DND-41 (cell line): ENCODE data around the gene DNASE1L2.
"Not testable (repeated sequence)": the region's sequence is repeated elsewhere in the genome, so short reads cannot be mapped to it uniquely, and the experiment has no call there.

ENCODE experiments used
- ATAC-seq: fragments of 200-7000 bp; cut with Tn5 transposase; 3 replicates; pipeline ENCODE4 v1.9.1; 2021; ENCODE audit warnings: low read depth; ENCODE audit not compliant: insufficient read depth
- DNase-seq: peaks from one replicate; pipeline ENCODE4 v3.0.0-alpha.2; 2020
- H2AFZ ChIP-seq: 2 replicates; pipeline ENCODE4 v1.6.0; 2012; ENCODE audit warnings: low read depth, low read length
- H3K27ac ChIP-seq: 2 replicates; pipeline ENCODE4 v1.5.1; 2012; ENCODE audit warnings: low read length, inconsistent platforms
- H3K27me3 ChIP-seq: fragments of 200-600 bp; sonication (generic); 2 replicates; pipeline ENCODE4 v1.6.0; 2012; ENCODE audit warnings: low read length, mild to moderate bottlenecking, inconsistent platforms; ENCODE audit not compliant: insufficient read depth, poor library complexity
- H3K36me3 ChIP-seq: 2 replicates; pipeline ENCODE4 v1.5.1; 2012; ENCODE audit warnings: low read length, inconsistent platforms; ENCODE audit not compliant: insufficient read depth
- H3K4me1 ChIP-seq: 2 replicates; pipeline ENCODE4 v1.5.1; 2012; ENCODE audit warnings: mild to moderate bottlenecking, low read length; ENCODE audit not compliant: insufficient read depth
- H3K4me2 ChIP-seq: 2 replicates; pipeline ENCODE4 v1.6.0; 2012; ENCODE audit warnings: mild to moderate bottlenecking, moderate library complexity, low read length, inconsistent platforms; ENCODE audit not compliant: insufficient read depth
- H3K4me3 ChIP-seq, 2 experiments: fragments of 200-600 bp in 1 of 2; shearing (Covaris generic) in 1 of 2; 2 replicates each; pipeline ENCODE4 v1.5.1; 2012 to 2016; ENCODE audit warnings: inconsistent platforms in 2 of 2, low read length in 2 of 2, mild to moderate bottlenecking in 2 of 2, low read depth in 1 of 2, moderate library complexity in 1 of 2
- H3K79me2 ChIP-seq: 2 replicates; pipeline ENCODE4 v1.6.0; 2012; ENCODE audit warnings: low read length, inconsistent platforms; ENCODE audit not compliant: insufficient read depth
- H3K9ac ChIP-seq: 2 replicates; pipeline ENCODE4 v1.6.0; 2012; ENCODE audit warnings: low read depth, mild to moderate bottlenecking, inconsistent platforms, low read length, moderate library complexity
- H3K9me3 ChIP-seq: 2 replicates; pipeline ENCODE4 v1.5.1; 2012; ENCODE audit warnings: low read length, moderate library complexity, mild to moderate bottlenecking, inconsistent platforms; ENCODE audit not compliant: insufficient read depth, severe bottlenecking
- H4K20me1 ChIP-seq: 2 replicates; pipeline ENCODE4 v1.6.0; 2012; ENCODE audit warnings: low read length; ENCODE audit not compliant: insufficient read depth
- EZH2 ChIP-seq: IDR thresholded peaks from 3 replicates; pipeline ENCODE4 v1.6.1; 2012; ENCODE audit warnings: borderline replicate concordance, low read depth, mild to moderate bottlenecking, moderate library complexity, low read length, inconsistent platforms; ENCODE audit not compliant: severe bottlenecking
- TF ChIP-seq, protein P1 (sequence below): IDR thresholded peaks from 2 replicates; pipeline ENCODE4 v1.5.1; 2012; ENCODE audit warnings: borderline replicate concordance, low read length, moderate library complexity, mild to moderate bottlenecking; ENCODE audit not compliant: poor library complexity, severe bottlenecking; ENCODE audit errors: extremely low read depth

Gene DNASE1L2

DNA sequence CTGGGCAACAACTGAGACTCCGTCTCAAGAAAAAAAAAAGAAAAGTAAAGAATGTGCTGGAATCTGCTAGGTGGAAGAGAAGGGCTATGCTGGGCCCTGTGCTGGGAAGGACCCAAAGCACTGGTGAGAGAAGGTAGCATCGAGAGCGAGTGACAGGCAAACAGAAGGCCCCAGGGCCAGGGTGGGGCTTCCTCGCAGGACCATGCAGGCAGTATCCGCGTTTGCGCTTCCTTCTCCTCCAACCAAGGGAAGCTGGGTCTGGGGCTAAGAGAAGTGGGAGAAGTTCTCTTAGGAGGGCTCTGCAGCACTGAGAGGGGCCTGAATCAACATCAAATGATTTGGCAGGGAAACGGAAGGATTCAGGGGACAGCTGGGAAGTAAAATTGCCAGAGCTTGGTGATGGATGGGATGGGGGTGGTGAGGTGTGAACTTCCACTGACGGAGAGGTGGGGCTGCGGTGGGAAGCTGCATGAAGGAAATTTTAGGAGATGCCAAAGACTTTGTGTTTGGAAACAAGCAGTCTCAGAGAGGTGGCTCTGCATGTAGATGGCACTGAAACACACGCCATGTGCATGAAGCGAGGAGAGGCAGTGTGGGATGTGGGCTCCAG, 20.4 kb downstream of the DNASE1L2 start:
- Histone ChIP-seq H2AFZ (no peak overlapping the region), H3K79me2 (peaks cover 45% of the 10 kb centered on the region), H3K9ac (no peak overlapping the region), H3K27me3 (no peaks in the 10 kb centered on the region), H4K20me1 (peaks cover 45% of the 10 kb centered on the region), H3K4me3 (no peak overlapping the region), H3K4me2 (no peak overlapping the region), H3K27ac (no peak overlapping the region), H3K36me3 (peaks cover 98% of the 10 kb centered on the region), H3K4me1 (no peaks in the 10 kb centered on the region), H3K9me3 (no peaks in the 10 kb centered on the region)
- no peak for DNase-seq
- TF ChIP-seq, protein P1, sequence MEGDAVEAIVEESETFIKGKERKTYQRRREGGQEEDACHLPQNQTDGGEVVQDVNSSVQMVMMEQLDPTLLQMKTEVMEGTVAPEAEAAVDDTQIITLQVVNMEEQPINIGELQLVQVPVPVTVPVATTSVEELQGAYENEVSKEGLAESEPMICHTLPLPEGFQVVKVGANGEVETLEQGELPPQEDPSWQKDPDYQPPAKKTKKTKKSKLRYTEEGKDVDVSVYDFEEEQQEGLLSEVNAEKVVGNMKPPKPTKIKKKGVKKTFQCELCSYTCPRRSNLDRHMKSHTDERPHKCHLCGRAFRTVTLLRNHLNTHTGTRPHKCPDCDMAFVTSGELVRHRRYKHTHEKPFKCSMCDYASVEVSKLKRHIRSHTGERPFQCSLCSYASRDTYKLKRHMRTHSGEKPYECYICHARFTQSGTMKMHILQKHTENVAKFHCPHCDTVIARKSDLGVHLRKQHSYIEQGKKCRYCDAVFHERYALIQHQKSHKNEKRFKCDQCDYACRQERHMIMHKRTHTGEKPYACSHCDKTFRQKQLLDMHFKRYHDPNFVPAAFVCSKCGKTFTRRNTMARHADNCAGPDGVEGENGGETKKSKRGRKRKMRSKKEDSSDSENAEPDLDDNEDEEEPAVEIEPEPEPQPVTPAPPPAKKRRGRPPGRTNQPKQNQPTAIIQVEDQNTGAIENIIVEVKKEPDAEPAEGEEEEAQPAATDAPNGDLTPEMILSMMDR, result no peak
- TF ChIP-seq EZH2, result no peak
- ATAC-seq, result no peak

DNA sequence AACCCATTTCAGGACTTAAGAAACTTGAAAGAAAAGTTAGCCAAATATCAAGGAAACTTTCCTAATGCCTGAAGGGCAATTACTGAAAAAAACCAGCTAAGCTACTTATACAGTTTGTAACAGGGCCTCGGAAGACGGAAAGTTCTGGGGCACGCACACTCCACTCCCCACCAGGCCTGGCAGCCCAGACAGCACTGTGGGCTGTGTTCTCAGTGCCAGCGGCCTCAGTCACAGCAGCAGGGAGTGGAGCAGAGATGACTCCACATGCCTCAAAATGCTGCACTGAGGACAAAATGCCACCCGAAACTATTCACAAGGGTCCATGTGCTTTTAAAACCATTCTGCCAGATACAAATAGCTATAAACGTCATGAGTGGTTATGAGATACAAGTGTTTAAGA, 21.5 kb downstream of the DNASE1L2 start:
- Histone ChIP-seq H3K36me3 (peaks cover 98% of the 10 kb centered on the region), H3K27ac (no peak overlapping the region)

DNA sequence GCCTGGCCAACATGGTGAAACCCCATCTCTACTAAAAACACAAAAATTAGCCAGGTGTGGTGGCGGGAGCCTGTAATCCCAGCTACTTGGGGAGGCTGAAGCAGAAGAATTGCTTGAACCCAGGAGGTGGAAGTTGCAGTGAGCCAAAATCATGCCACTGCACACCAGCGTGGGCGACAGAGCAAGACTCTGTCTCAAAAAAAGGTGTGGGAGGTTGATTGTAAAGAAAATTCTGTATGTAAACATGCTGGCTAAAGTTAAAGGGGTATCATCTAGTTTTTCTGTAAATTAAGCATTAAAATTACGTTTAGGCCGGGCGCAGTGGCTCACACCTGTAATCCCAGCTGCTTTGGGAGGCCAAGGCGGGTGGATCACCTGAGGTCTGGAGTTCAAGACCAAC, 22.3 kb downstream of the DNASE1L2 start:
- H2AFZ ChIP-seq, H3K27ac ChIP-seq, H3K4me1 ChIP-seq, H3K4me3 ChIP-seq, H3K9me3 ChIP-seq, H3K27me3 ChIP-seq, DNase-seq, H3K4me2 ChIP-seq, H3K9ac ChIP-seq, ATAC-seq: not testable (repeated sequence)
- peaks cover 50% of the 10 kb centered on the region for H4K20me1 ChIP-seq
- H3K79me2 ChIP-seq, result peaks cover 63% of the 10 kb centered on the region
- peaks cover 98% of the 10 kb centered on the region for H3K36me3 ChIP-seq

More for the DNA sequence above, 21.5 kb downstream of the DNASE1L2 start:
- Histone ChIP-seq H3K9ac (no peak overlapping the region), H3K4me3 (no peak overlapping the region), H2AFZ (no peak overlapping the region), H4K20me1 (peaks cover 46% of the 10 kb centered on the region), H3K27me3 (no peaks in the 10 kb centered on the region), H3K9me3 (no peaks in the 10 kb centered on the region), H3K4me1 (no peaks in the 10 kb centered on the region), H3K79me2 (peaks cover 55% of the 10 kb centered on the region), H3K4me2 (no peak overlapping the region)
- ATAC-seq (no peak), DNase-seq (no peak)
- TF ChIP-seq, protein P1, result no peak
- TF ChIP-seq EZH2, result no peak

- no peak overlapping the region for H3K4me2 ChIP-seq
- no peak overlapping the region for H3K4me3 ChIP-seq
- H2AFZ ChIP-seq, result no peak overlapping the region
- no peak overlapping the region for H3K27ac ChIP-seq
- TF ChIP-seq, protein P1, result no peak
- peaks cover 7% of the 10 kb centered on the region; the same call in 1 of the 2 replicates for H3K4me1 ChIP-seq
- H3K9me3 ChIP-seq, result no peaks in the 10 kb centered on the region
- H3K9ac ChIP-seq, result no peak overlapping the region
- no peaks in the 10 kb centered on the region for H3K27me3 ChIP-seq
- H3K79me2 ChIP-seq, result peaks cover 80% of the 10 kb centered on the region
- H3K36me3 ChIP-seq, result peaks cover 100% of the 10 kb centered on the region
- H4K20me1 ChIP-seq, result peaks cover 66% of the 10 kb centered on the region
- DNase-seq (no peak), ATAC-seq (no peak)
These were observed 24.0 kb downstream of the DNASE1L2 start for GRCh38 chr16:2260250-2260649.

DNA sequence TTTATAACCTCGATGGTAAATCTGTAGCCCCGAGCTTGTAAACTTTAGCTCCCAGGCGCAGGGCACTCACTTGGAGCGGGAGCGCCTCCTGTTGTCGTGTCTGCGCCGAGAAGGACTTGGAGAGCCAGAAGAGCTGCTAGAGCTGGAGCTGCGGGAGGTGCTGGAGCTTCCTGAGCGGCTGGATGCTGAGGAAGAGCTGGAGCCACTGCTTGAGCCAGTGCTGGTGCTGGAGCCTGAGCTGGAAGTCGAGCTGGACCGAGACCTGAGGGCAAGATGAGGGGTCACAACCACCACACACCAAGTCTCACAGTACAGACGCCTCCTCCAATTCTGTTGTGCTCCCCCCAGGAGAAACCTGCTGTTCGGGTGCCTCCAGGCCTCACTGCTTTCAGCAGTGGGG, 26.8 kb downstream of the DNASE1L2 start:
- Histone ChIP-seq H3K79me2 (peaks cover 88% of the 10 kb centered on the region), H3K4me1 (peaks cover 24% of the 10 kb centered on the region), H3K36me3 (peaks cover 88% of the 10 kb centered on the region), H4K20me1 (peaks cover 64% of the 10 kb centered on the region)
- not testable (repeated sequence) for H3K4me3 ChIP-seq, H3K27me3 ChIP-seq, DNase-seq, H3K9me3 ChIP-seq, H3K9ac ChIP-seq, H3K4me2 ChIP-seq, H3K27ac ChIP-seq, H2AFZ ChIP-seq, ATAC-seq

DNA sequence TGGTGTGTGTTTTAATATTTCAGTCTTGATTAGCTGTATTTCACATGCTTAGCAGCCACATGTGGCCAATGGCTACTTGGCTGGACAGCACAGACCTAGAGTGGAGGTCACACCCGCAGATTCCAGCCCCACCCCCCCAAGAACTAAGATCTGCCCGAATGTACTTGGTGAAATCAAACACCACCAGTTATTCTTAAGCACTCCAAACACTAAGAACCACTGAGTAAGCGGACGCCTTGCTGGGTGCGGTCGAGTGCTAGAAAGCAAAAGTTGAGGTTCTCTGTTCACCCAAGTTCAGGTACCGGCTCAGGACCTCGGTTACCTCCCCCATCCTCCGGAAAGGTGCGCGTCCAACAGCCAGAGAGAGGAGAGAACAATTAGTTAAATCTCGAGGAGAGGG, 30.6 kb downstream of the DNASE1L2 start:
- not testable (repeated sequence) for H3K9me3 ChIP-seq, DNase-seq, ATAC-seq, H3K27me3 ChIP-seq, H2AFZ ChIP-seq
- Histone ChIP-seq H3K36me3 (peaks cover 49% of the 10 kb centered on the region), H3K4me1 (peaks cover 40% of the 10 kb centered on the region), H4K20me1 (peaks cover 72% of the 10 kb centered on the region), H3K79me2 (peaks cover 77% of the 10 kb centered on the region), H3K9ac (peak overlapping the region; percentile 91), H3K4me2 (peak overlapping the region; percentile 79), H3K4me3 (peak overlapping the region; percentile 61 to 85; a peak in 3 of 4 replicates), H3K27ac (peak overlapping the region; percentile 98)
